A549 treated with dexamethasone at 1 μM for 4 hours (cell line): ENCODE measurements around the gene DCTN2. TPM values are rescaled to one million over a fixed set of nuclear protein-coding genes. Genes with fewer than 3 reads are reported as not detected.

Experiments used
- total RNA-seq: library from RNA; stranded (reverse); fragments of 200-300 nt; extraction: Qiagen RNA extraction; gene quantifications from 5 replicates; pipeline ENCODE4 v1.2.3, GENCODE V29; 2022

Gene DCTN2
- total RNA-seq, result 135 to 153 TPM (median 150 TPM) in 5 replicates

DNA sequence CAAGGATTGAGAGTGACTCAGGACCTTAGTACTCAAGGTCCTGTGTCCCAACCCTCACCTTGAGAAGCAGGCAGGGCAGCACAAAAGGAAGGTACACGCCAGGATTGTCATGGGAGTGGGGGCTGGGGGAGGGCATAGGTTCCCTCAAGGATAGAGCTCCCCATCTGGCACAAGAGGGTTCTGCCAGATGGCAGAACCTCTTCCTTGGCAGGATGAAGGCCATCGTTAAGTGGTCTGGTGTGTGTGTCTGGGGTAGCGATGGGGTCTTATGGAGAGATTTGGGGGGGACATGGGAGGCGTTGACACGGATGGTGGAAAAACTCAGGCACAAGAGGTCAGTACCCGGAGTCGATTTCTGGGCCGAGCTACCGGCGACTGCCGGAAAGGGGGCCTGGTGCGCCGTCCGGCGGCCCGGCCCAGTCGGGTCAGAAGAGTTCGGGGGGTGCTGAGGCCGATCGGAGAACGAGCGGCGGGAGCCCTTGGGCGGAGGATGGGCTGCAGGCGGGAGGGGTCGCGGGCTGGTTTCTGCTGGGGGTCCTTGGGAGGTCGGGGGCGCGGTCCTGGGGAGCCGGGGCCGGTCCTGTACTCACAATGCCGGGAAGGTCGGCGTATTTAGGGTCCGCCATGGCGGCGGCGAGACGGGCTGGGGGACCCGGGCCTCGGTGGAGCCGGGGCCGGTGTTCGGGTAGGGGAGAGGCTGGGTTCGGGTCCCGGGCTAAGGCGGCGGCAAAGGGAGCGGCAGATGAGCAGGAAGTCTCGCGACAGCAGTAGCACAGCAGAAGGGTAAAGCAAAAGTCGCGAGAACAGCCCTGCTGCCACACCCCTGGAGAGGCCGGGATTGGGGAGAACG is at the start of gene DCTN2:
TSS of gene DCTN2 (minus strand) at position 755 of the 850 bp plus-strand sequence. CDS start at position 626, 129 bp downstream.

DNA sequence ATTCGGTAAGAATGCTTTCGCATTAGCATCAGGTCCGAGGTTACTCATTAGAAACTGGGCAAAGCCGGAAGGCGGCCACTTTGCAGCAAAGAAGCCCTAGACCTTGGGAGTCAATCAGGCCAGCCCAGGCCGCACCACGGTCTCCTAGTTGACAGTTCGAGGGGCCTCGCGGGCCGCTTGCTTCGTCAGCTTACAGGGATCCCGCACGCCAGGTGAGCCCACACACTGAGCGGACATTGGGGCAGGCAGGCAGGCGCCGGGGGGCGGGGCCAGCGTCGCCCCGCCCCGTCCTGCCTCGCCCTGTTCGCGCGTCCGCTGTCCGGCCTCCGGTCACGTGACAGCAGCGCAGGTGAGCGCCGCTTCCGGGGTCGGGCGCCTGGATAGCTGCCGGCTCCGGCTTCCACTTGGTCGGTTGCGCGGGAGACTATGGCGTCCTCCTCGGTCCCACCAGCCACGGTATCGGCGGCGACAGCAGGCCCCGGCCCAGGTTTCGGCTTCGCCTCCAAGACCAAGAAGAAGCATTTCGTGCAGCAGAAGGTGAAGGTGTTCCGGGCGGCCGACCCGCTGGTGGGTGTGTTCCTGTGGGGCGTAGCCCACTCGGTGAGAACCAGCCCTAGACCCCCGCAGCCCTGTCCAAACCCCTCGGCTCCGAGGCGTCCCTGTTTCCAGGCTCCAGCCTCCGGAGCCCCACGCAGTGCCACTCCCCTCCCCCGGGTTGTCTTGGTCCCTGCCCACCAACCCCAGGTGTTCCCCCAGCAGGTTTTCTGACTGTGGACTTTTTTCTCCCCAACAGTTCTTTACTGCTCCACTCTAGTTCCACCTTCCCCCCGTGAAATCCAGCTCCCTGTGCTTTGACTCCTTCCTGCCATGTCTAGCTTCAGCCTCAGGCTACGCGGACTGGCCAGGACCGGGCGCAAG is 44.1 kb upstream of the DCTN2 start, which contains the start of gene PIP4K2C:
TSS of gene PIP4K2C (plus strand) at position 329 of the 918 bp plus-strand sequence. CDS start at position 427, 98 bp downstream.

GRCh38 chr12:57549909-57550640 is 3.1 kb upstream of the DCTN2 start, which contains the start of gene KIF5A:
KIF5A (plus strand) TSS chr12:57550044; CDS start chr12:57550272, 228 bp downstream.

DNA sequence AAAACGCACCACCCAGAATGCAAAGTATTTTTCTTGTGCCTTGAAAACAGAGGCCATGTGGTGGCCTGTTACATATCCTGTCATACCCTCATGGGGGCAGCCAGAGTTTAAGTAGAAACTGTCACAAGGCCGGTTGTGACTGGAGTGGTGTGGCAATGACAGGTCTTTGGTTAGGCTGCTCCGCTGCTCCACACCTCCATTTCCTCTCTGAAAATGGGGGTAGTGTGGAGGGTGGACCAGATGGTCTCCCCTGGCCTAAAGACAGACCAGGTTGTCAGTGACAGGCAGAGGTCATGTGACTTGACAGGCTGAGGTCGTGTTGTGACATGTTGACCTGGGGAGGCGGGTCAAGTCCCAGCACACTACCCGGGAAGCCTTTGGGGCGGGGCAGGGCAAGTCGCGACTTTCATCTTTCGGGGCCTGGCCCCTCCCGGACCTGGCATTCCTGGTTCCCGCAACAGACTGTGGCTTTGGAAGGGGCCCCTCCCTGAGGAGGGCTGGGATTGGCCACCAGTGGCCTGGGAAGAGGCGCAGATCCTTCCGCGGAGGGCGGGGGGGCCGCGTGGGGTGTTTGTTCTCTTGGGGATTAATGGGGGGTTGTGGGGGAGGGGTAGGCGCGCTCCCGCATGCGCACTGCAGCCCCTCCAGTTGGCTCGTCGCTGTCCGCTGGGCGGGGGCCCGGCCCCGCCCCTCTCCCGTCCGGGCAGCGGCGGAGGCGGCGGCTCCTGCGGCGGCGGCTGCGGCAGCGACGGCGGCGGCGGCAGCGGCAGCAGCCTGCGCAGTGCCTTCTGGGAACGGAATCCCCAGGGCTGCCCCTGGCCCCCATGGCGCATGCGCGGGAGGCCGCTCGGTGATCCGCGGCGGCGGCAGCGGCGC is 24.7 kb downstream of the DCTN2 start, which contains the start of gene MBD6:
TSS of gene MBD6 (plus strand) at position 814 of the 876 bp plus-strand sequence. CDS start 1,480 bp downstream, outside the sequence.

GRCh38 chr12:57520053-57520818 is 26.8 kb downstream of the DCTN2 start, which contains the start of gene DDIT3:
DDIT3 (minus strand) TSS chr12:57520514; CDS start chr12:57517406, 3,108 bp downstream.

GRCh38 chr12:57487597-57488401 is 59.2 kb downstream of the DCTN2 start, which contains the start of gene MARS1:
MARS1 (plus strand) TSS chr12:57488068; CDS start chr12:57488091, 23 bp downstream.

Other genes with a start within 250 kb of the DCTN2 start
- 7.2 to 11.9 TPM (median 8.5 TPM) in 5 replicates for gene R3HDM2, start 116.1 kb downstream of the DCTN2 start, total RNA-seq
- gene INHBC, start 112.4 kb downstream of the DCTN2 start, total RNA-seq, result not detected in 5 replicates
- 0.04 to 0.13 TPM (median 0.10 TPM) in 4 of 5 replicates, not detected in the other for gene INHBE, start 91.9 kb downstream of the DCTN2 start, total RNA-seq
- gene GLI1, start 87.4 kb downstream of the DCTN2 start, total RNA-seq, result 4.5 to 7.8 TPM (median 5.9 TPM) in 5 replicates
- 0.33 to 0.72 TPM (median 0.43 TPM) in 5 replicates for gene ARHGAP9, start 67.3 kb downstream of the DCTN2 start, total RNA-seq
- 152 to 199 TPM (median 172 TPM) in 5 replicates for gene MARS1, start 59.1 kb downstream of the DCTN2 start, total RNA-seq
- 18.6 to 26.8 TPM (median 23.9 TPM) in 5 replicates for gene DDIT3, start 26.7 kb downstream of the DCTN2 start, total RNA-seq
- gene MBD6, start 24.4 kb downstream of the DCTN2 start, total RNA-seq, result 13.4 to 31.3 TPM (median 28.0 TPM) in 5 replicates
- gene KIF5A, start 2.9 kb upstream of the DCTN2 start, total RNA-seq, result 0.12 to 0.27 TPM (median 0.20 TPM) in 5 replicates
- gene PIP4K2C, start 44.0 kb upstream of the DCTN2 start, total RNA-seq, result 40.6 to 46.9 TPM (median 42.6 TPM) in 5 replicates
- gene DTX3, start 57.6 kb upstream of the DCTN2 start, total RNA-seq, result 13.3 to 18.8 TPM (median 15.9 TPM) in 5 replicates
- gene ARHGEF25, start 64.2 kb upstream of the DCTN2 start, total RNA-seq, result 4.0 to 6.5 TPM (median 5.0 TPM) in 5 replicates
- 26.3 to 45.0 TPM (median 42.0 TPM) in 5 replicates for gene B4GALNT1, start 86.0 kb upstream of the DCTN2 start, total RNA-seq
- gene OS9, start 146.9 kb upstream of the DCTN2 start, total RNA-seq, result 114 to 122 TPM (median 117 TPM) in 5 replicates
- gene AGAP2, start 191.6 kb upstream of the DCTN2 start, total RNA-seq, result 0.11 to 0.19 TPM (median 0.14 TPM) in 5 replicates
- 16.3 to 18.5 TPM (median 17.8 TPM) in 5 replicates for gene TSPAN31, start 197.8 kb upstream of the DCTN2 start, total RNA-seq
- gene CDK4, start 205.1 kb upstream of the DCTN2 start, total RNA-seq, result 209 to 255 TPM (median 221 TPM) in 5 replicates
- gene MARCHF9, start 207.9 kb upstream of the DCTN2 start, total RNA-seq, result 4.8 to 8.4 TPM (median 7.3 TPM) in 5 replicates
- 1.2 to 2.9 TPM (median 2.2 TPM) in 5 replicates for gene CYP27B1, start 219.9 kb upstream of the DCTN2 start, total RNA-seq
- 45.8 to 54.8 TPM (median 50.4 TPM) in 5 replicates for gene METTL1, start 224.9 kb upstream of the DCTN2 start, total RNA-seq
- gene EEF1AKMT3, start 225.4 kb upstream of the DCTN2 start, total RNA-seq, result 4.7 to 6.4 TPM (median 5.5 TPM) in 5 replicates
- 65.3 to 75.7 TPM (median 69.1 TPM) in 5 replicates for gene TSFM, start 235.6 kb upstream of the DCTN2 start, total RNA-seq